HUES6 (cell line): ENCODE data around the gene FBXL13.
A peak's percentile ranks its signal among the peaks of the same experiment; 100 is the strongest.

Experiments
- H3K27ac ChIP-seq: 2 replicates; pipeline ENCODE4 v1.7.0; 2013; ENCODE audit warnings: low read depth, mild to moderate bottlenecking, low read length, inconsistent platforms
- H3K27me3 ChIP-seq: 2 replicates; pipeline ENCODE4 v1.6.1; 2013; ENCODE audit warnings: low read length; ENCODE audit not compliant: control insufficient read depth, insufficient read depth
- H3K36me3 ChIP-seq: 2 replicates; pipeline ENCODE4 v1.6.1; 2013; ENCODE audit warnings: low read length; ENCODE audit not compliant: control insufficient read depth, insufficient read depth
- H3K4me1 ChIP-seq: 2 replicates; pipeline ENCODE4 v1.6.1; 2013; ENCODE audit warnings: low read length; ENCODE audit not compliant: control insufficient read depth, insufficient read depth
- H3K4me3 ChIP-seq: 2 replicates; pipeline ENCODE4 v1.5.1; 2013; ENCODE audit warnings: low read depth, low read length
- H3K9ac ChIP-seq: one replicate; pipeline ENCODE4 v1.6.1; 2013; ENCODE audit warnings: mild to moderate bottlenecking, low read length
- H3K9me3 ChIP-seq: 2 replicates; pipeline ENCODE4 v1.6.1; 2013; ENCODE audit warnings: low read depth, low read length; ENCODE audit not compliant: control insufficient read depth, insufficient read depth

Gene FBXL13

DNA sequence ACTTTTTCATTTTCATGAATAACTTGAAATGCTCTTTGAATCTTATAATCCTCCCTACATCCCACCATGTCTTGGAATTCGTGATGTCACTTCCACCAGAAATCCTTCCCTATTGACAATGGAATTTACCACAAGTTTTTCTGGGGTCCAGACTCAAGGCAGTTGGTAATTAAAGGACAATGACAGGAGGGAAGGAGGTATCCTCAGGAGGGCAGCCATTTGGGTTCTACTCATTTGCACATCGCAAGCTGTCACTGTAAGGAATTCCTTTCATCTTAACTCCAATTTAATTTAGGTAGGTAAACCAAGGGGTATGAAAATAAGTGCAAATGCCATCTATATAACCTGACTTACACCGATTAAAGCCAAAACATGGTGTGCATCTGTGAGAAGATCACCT, 139.9 kb downstream of the FBXL13 start:
- H3K4me3 ChIP-seq = peak overlapping the region; percentile 31; the same call in 1 of the 2 replicates
- H3K27me3 ChIP-seq = no peaks in the 10 kb centered on the region
- H3K4me1 ChIP-seq = peaks cover 59% of the 10 kb centered on the region
- H3K9ac ChIP-seq = no peak overlapping the region
- H3K27ac ChIP-seq = peak overlapping the region; percentile 76; the same call in 1 of the 2 replicates
- H3K9me3 ChIP-seq = no peaks in the 10 kb centered on the region
- no peaks in the 10 kb centered on the region for H3K36me3 ChIP-seq

DNA sequence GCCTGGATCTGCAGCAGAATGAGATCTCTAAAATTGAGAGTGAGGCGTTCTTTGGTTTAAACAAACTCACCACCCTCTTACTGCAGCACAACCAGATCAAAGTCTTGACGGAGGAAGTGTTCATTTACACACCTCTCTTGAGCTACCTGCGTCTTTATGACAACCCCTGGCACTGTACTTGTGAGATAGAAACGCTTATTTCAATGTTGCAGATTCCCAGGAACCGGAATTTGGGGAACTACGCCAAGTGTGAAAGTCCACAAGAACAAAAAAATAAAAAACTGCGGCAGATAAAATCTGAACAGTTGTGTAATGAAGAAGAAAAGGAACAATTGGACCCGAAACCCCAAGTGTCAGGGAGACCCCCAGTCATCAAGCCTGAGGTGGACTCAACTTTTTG, 140.4 kb downstream of the FBXL13 start:
- H3K9ac ChIP-seq = peak overlapping the region; percentile 29
- no peaks in the 10 kb centered on the region for H3K9me3 ChIP-seq
- no peaks in the 10 kb centered on the region for H3K36me3 ChIP-seq
- H3K27ac ChIP-seq = peak overlapping the region; percentile 76; the same call in 1 of the 2 replicates
- peak overlapping the region; percentile 31; the same call in 1 of the 2 replicates for H3K4me3 ChIP-seq
- H3K27me3 ChIP-seq = no peaks in the 10 kb centered on the region
- peaks cover 56% of the 10 kb centered on the region for H3K4me1 ChIP-seq

DNA sequence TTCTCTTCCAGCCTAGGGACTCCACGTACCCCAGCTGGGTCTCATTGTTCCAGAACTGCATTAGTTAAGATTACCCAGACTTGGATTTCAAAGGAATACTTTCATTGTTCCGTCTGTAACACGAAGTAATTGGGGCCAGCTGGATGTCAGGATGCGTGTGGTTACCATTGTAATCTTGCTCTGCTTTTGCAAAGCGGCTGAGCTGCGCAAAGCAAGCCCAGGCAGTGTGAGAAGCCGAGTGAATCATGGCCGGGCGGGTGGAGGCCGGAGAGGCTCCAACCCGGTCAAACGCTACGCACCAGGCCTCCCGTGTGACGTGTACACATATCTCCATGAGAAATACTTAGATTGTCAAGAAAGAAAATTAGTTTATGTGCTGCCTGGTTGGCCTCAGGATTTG, 140.8 kb downstream of the FBXL13 start:
- H3K9me3 ChIP-seq = no peaks in the 10 kb centered on the region
- peak overlapping the region; percentile 29 for H3K9ac ChIP-seq
- peak overlapping the region; percentile 31; the same call in 1 of the 2 replicates for H3K4me3 ChIP-seq
- H3K4me1 ChIP-seq = peaks cover 52% of the 10 kb centered on the region
- no peaks in the 10 kb centered on the region for H3K27me3 ChIP-seq
- no peaks in the 10 kb centered on the region for H3K36me3 ChIP-seq
- H3K27ac ChIP-seq = peak overlapping the region; percentile 76; the same call in 1 of the 2 replicates

DNA sequence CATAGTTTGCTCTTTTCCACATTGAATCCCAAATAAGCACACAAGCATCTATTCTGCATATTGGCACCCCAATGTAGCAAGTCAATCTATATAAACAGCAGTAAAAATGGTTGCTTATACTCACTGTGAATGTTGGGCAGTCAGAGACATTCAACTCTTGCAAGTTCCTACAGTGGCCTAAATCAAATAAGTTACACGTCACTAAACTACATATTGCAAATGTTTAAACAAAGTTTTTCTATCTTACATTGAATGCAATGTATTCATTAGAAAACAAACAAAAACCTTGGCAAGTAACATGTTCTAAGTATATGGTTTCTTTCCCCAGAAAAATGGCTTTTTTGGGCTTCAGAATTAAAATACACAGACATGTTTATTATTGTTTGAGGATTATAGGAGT, 142.8 kb downstream of the FBXL13 start:
- Histone ChIP-seq H3K9me3 (no peaks in the 10 kb centered on the region), H3K27ac (no peak overlapping the region), H3K4me1 (peaks cover 46% of the 10 kb centered on the region), H3K4me3 (no peak overlapping the region), H3K27me3 (no peaks in the 10 kb centered on the region), H3K36me3 (no peaks in the 10 kb centered on the region), H3K9ac (no peak overlapping the region)

DNA sequence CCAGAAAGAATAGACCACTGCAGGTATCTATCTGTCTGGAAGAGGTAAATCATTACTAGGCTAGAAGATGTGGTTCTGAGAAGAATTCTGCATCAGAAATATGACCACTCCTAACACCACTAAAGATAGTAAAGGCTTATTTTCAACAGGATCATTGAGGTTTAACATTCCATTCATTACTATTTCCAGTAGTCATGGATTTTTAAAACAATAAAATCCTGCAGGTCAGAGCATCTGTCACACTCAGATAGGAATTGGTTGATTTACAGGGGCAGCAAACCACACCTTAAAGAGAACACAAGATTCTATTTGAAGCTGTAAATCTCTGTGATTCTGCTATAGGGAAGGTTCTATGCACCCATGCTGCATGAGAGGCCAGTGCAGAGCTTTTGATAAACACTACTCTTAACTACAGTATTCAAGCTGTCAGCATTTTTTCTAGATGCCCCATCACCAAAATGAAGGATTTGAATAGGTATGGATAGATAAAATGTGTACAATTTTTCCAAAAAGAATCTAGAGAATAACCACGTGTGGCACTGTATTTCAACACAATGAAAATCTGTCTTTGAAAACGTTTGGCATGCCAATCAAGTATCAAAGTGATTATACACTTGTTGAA, 147.2 kb downstream of the FBXL13 start:
- Histone ChIP-seq H3K9me3 (no peaks in the 10 kb centered on the region), H3K4me3 (no peak overlapping the region), H3K9ac (no peak overlapping the region), H3K36me3 (no peaks in the 10 kb centered on the region), H3K27me3 (no peaks in the 10 kb centered on the region), H3K27ac (no peak overlapping the region), H3K4me1 (peaks cover 16% of the 10 kb centered on the region)

DNA sequence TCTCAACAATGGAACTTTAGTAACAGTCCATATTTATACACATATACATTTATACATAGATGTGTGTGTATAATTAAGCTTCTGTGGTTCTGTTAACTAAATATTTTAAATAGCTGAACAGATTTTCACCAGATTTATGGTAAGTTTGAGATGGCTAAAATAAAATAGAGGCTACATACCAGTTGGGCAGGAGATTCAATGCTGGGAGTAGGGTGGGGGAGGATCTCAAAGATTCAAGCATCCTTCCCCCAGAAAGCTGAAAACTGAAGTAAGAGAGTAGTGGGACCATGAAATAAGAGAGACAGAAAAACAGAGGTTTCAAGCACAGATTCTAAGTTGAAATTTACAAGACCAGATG, 147.8 kb downstream of the FBXL13 start:
- peaks cover 15% of the 10 kb centered on the region for H3K4me1 ChIP-seq
- no peak overlapping the region for H3K27ac ChIP-seq
- H3K9me3 ChIP-seq = no peaks in the 10 kb centered on the region
- H3K4me3 ChIP-seq = no peak overlapping the region
- no peaks in the 10 kb centered on the region for H3K36me3 ChIP-seq
- H3K27me3 ChIP-seq = no peaks in the 10 kb centered on the region
- no peak overlapping the region for H3K9ac ChIP-seq

DNA sequence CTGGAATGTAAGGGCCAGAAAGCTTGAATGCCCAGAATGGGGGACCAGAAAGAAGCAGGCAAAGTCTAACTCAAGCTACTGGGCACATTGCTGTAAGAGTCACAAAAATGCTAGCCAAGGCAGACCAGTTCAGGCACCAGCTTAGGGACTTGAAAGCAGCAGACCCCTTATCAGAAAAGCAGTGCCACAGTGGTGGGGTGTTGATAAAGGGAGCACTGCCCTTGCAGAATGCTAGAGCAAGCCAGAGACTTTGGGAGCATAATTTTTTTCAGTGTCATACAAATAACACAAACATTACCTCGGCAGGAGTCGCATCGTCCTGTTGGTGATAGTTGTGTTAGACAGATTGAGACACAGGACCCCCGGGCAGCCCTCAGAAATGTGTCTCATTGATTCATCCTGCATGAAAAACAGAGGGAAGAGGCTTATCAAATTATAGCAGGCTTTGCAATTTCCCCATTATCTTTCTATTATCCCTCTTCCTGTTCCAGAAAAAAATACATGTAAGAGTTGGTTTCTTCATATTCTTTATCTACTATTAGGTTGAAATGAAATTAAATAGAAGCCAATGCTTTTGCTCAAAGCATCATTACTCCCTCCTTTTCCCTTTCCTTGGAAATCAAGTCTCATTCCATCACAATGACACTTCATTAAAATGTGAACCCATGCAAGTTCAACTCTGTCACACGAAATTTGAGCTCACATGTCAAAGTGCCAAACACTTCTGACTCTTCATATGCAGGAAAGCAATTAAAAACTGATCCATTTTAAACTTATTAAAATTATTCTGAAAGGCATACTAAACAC, 148.4 kb downstream of the FBXL13 start:
- Histone ChIP-seq H3K27me3 (no peaks in the 10 kb centered on the region), H3K4me1 (peaks cover 15% of the 10 kb centered on the region), H3K9me3 (no peaks in the 10 kb centered on the region), H3K27ac (no peak overlapping the region), H3K9ac (no peak overlapping the region), H3K4me3 (no peak overlapping the region), H3K36me3 (no peaks in the 10 kb centered on the region)

DNA sequence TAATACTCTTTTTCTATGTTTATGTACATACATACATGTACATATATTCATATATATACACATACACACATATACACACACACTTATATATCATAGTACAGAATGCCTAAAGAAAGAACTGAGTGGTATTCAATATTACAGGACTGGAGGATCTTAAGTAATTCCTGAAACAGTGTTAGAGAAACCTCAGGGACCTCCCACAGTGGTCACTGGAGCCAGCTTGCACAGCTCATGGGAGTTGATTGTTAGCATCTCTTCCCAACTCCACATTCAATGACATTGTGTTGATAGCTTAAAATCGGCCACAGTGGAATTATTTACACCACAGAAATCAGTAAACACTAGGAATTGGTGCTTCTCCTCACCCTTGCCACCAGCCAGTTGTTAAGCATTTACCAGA, 155.8 kb downstream of the FBXL13 start:
- H3K9ac ChIP-seq = no peak overlapping the region
- H3K36me3 ChIP-seq = no peaks in the 10 kb centered on the region
- peaks cover 16% of the 10 kb centered on the region for H3K4me1 ChIP-seq
- H3K9me3 ChIP-seq = no peaks in the 10 kb centered on the region
- no peak overlapping the region for H3K27ac ChIP-seq
- H3K27me3 ChIP-seq = no peaks in the 10 kb centered on the region
- H3K4me3 ChIP-seq = no peak overlapping the region

DNA sequence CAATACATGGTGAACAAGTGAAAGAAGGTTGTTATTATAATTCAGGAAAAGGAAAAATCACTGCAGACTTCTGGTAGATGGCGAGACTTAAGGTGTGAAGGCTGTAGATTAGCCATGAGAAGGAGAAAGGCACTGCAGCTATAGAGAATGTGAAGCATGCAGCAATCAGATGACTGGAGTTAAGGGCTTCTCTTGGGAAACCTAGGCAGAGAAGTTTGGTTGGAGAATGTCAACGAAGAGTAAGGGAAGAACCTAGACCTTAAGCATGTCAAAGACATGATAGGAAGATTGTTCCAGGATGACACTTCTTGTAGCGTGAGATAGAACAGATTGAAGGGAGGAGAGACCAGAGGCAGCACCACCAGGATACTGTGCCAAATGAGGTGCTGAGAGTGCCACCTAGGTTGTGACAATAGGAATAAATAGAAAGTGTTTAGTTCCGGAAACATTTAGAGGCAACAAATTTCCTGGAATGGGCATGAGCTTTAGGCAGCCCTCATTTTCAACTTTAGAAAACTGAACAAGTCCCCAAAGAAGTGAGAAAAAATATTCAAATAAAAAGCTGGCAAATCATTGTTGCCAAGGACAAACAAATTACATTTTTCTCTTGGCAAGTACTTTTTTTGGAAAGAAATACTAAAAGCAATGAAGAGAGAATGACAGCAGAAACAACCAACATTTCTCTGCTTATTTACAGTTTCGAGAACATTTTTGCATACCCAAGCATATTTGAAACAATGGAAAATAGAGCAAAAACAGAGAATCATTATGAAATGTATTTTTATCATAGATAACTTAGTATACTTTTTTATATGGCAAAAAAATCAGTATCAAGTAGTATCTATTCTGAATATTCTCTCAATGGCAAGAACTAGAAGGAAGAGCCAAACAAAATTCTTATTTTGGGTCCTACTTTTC, 156.9 kb downstream of the FBXL13 start:
- H3K27ac ChIP-seq = no peak overlapping the region
- no peaks in the 10 kb centered on the region for H3K9me3 ChIP-seq
- no peak overlapping the region for H3K9ac ChIP-seq
- H3K4me3 ChIP-seq = no peak overlapping the region
- peaks cover 20% of the 10 kb centered on the region for H3K4me1 ChIP-seq
- no peaks in the 10 kb centered on the region for H3K36me3 ChIP-seq
- no peaks in the 10 kb centered on the region for H3K27me3 ChIP-seq

DNA sequence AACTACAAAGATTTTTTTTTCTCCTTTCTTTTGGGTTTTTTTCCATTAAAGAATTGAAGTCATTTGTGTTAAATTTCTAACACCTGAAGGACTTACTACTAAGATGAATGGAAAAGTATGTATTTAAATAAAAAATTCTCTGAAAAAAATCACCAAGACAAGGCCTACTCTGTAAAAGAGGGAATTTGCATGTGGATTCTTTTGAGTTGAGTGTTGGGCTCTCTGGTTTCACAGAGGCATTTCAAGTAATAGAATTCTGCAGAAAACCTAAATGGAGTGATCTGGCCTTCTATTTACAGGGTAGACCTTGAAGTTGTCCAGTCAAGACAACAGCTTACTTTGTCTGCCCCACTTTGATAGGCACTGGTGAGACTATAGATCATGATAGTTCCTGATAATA, 157.7 kb downstream of the FBXL13 start:
- no peak overlapping the region for H3K9ac ChIP-seq
- peaks cover 21% of the 10 kb centered on the region for H3K4me1 ChIP-seq
- H3K36me3 ChIP-seq = no peaks in the 10 kb centered on the region
- no peak overlapping the region for H3K4me3 ChIP-seq
- no peaks in the 10 kb centered on the region for H3K27me3 ChIP-seq
- no peaks in the 10 kb centered on the region for H3K9me3 ChIP-seq
- no peak overlapping the region for H3K27ac ChIP-seq
